NCI-H460 (cell line): ENCODE results near the gene B3GALT6. TPM values are rescaled to one million over a fixed set of nuclear protein-coding genes. Genes with fewer than 3 reads are reported as not detected.

Experiments used
- DNase-seq: peaks from one replicate; pipeline ENCODE4 v3.0.0-alpha.2; 2016; ENCODE audit warnings: low read depth; ENCODE audit errors: extremely low read depth
- total RNA-seq: library from RNA; depleted of rRNA; stranded (reverse); fragments of >200 nt; shearing (Covaris generic); gene quantifications from 2 replicates; pipeline ENCODE4 v1.2.3, GENCODE V29; 2014

B3GALT6 gene
- total RNA-seq, 1 experiment from 2014 or later: 15.6 TPM

- no peak for DNase-seq
These were observed 2.3 kb upstream of the B3GALT6 start for GRCh38 chr1:1229770-1230169.

GRCh38 chr1:1230656-1231399 lies 1.2 kb upstream of the B3GALT6 start:
- DNase-seq: no peak

GRCh38 chr1:1231400-1232207 lies 433 bp upstream of the B3GALT6 start, which contains the start of gene SDF4:
Gene SDF4, minus strand, starts transcription at chr1:1232001. Its CDS starts 3,229 bp downstream, at chr1:1228772.
- peak; percentile 88 for DNase-seq

GRCh38 chr1:1232796-1233566 lies 944 bp downstream of the B3GALT6 start:
- no peak for DNase-seq

- no peak for DNase-seq
These were observed 1.5 kb downstream of the B3GALT6 start for GRCh38 chr1:1233567-1233892.

- DNase-seq: no peak
These were observed 2.3 kb downstream of the B3GALT6 start for GRCh38 chr1:1234180-1234808.

GRCh38 chr1:1235016-1235744 lies 3.1 kb downstream of the B3GALT6 start:
- no peak for DNase-seq

- no peak for DNase-seq
These were observed 4.2 kb downstream of the B3GALT6 start for GRCh38 chr1:1236176-1236763.

- DNase-seq: no peak
These were observed 5.2 kb downstream of the B3GALT6 start for GRCh38 chr1:1236945-1237873.

GRCh38 chr1:1237874-1238701 lies 6.1 kb downstream of the B3GALT6 start:
- no peak for DNase-seq

GRCh38 chr1:1238702-1239178 lies 6.7 kb downstream of the B3GALT6 start:
- no peak for DNase-seq

GRCh38 chr1:1239227-1239613 lies 7.2 kb downstream of the B3GALT6 start:
- no peak for DNase-seq

- no peak for DNase-seq
These were observed 7.7 kb downstream of the B3GALT6 start for GRCh38 chr1:1239614-1240347.

GRCh38 chr1:1240348-1240732 lies 8.3 kb downstream of the B3GALT6 start:
- DNase-seq: no peak

GRCh38 chr1:1240822-1241587 lies 9.0 kb downstream of the B3GALT6 start:
- DNase-seq: no peak

GRCh38 chr1:1241588-1242219 lies 9.7 kb downstream of the B3GALT6 start:
- DNase-seq: no peak
